HG03108 (cell line): ENCODE results near the gene FAU.
"Not testable (repeated sequence)": the region's sequence is repeated elsewhere in the genome, so short reads cannot be mapped to it uniquely, and the experiment has no call there.

Experiments used
- ATAC-seq: cut with Tn5 transposase; IDR thresholded peaks from one replicate; pipeline ENCODE4 v1.9.1; 2021; ENCODE audit warnings: moderate library complexity; ENCODE audit not compliant: unreplicated experiment

The FAU gene

GRCh38 chr11:65121865-65122696 lies at the start of gene FAU, which contains the start of gene MRPL49:
Gene FAU (minus strand): TSS chr11:65122134. CDS start chr11:65121813, 321 bp downstream.
Gene MRPL49 (plus strand): TSS chr11:65122321. CDS start chr11:65122347, 26 bp downstream.
- ATAC-seq = peak; percentile 67

- ATAC-seq = no peak
Observed at GRCh38 chr11:65170058-65170534, 48.2 kb upstream of the FAU start, which contains the start of gene SPDYC. Gene SPDYC (plus strand): TSS chr11:65170233. CDS start chr11:65171358, 1,125 bp downstream.

GRCh38 chr11:65169164-65169641 lies 47.3 kb upstream of the FAU start:
- ATAC-seq = no peak

- no peak for ATAC-seq
Observed at GRCh38 chr11:65167656-65168055, 45.7 kb upstream of the FAU start.

DNA sequence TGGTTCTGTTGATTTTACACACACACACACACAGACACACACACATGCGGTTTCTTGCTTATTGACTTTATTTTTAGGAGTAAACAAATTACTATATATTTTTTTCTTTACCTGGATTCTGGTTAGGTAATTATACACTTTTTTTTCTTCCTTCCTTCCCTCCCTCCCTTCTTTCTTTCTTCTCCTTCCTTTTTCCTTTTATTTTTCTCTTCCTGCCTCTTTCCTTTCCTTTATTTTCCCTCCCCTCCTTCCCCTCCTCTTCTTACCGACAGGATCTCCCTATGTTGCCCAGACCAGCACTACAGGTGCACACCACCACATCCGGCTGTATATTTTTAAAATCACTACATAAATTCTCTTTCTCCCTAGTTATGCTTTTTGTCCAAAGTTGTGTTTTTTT lies 45.0 kb upstream of the FAU start:
- ATAC-seq = no peak

- ATAC-seq = no peak
Observed at GRCh38 chr11:65165410-65166317, 43.7 kb upstream of the FAU start.

GRCh38 chr11:65163684-65164083 lies 41.8 kb upstream of the FAU start:
- ATAC-seq = no peak

DNA sequence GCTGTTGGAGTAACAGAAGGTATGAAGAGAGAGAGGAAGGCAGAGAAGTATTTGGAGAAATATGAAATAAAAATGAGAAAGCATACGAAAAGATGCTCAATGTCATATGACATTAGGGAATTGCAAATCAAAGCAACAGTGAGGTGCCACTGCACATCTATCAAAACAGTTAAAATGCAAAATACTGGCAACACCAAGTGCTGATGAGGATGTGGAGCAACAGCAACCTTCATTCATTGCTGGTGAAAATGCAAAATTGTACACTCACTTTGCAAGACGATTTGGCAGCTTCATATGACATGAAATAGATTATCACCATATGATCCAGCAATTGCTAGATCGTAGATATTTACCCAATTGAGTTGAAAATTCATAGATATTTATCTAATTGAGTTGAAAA lies 38.7 kb upstream of the FAU start:
- ATAC-seq = no peak

DNA sequence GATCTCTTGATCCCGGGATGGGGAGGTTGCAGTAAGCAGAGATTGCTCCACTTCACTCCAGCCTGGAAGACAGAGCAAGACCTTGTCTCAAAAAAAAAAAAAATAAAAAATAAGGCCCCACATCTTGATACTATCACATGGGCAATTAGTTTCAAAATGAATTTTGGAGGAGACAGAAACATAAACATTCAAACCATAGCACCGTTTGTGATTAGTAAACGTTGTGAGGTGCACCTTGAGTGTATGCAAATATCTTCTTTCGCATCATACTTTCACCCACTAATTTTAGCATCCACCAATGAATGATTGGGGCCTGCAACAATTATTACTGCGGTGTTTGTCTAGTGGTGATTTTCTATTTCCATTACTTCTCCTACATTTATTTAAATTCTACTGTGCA lies 37.1 kb upstream of the FAU start:
- no peak for ATAC-seq

- ATAC-seq = no peak
Observed at GRCh38 chr11:65157336-65157735, 35.4 kb upstream of the FAU start.

GRCh38 chr11:65156926-65157325 lies 35.0 kb upstream of the FAU start:
- no peak for ATAC-seq

DNA sequence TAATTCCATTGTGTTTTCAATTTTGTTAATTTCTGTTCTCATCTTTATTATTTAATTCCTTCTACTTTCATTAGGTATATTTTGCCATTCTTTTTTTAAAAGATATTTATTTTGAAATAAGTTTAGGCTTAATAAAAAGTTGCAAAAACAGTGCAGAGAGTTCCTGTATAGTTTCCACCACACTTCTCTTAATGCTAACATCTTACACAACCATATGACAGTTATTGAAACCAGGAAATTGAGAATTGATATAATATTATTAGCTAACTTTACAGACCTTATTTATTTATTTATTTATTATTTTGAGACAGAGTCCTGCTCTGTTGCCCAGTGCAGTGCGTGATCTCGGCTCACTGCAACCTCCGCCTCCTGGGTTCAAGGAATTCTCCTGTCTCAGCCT lies 34.3 kb upstream of the FAU start:
- no peak for ATAC-seq

GRCh38 chr11:65152122-65152521 lies 30.2 kb upstream of the FAU start:
- ATAC-seq = no peak

- no peak for ATAC-seq
Observed at GRCh38 chr11:65151331-65151899, 29.5 kb upstream of the FAU start.

GRCh38 chr11:65150509-65151299 lies 28.8 kb upstream of the FAU start:
- ATAC-seq = peak; percentile 53

DNA sequence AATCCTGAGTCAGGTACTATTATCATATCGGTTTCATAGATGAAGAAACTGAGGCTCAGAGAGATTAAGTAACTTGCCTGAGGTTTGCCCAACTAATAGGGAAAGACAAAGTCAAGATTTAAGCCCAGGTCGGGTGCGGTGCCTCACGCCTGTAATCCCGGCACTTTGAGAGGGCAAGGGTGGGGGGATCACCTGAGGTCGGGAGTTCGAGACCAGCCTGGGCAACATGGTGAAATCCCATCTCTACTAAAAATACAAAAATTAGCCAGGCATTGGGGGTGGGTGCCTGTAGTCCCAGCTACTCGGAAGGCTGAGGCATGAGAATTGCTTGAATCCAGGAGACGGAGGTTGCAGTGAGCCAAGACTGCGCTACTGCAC lies 28.2 kb upstream of the FAU start:
- not testable (repeated sequence) for ATAC-seq

GRCh38 chr11:65148657-65149056 lies 26.7 kb upstream of the FAU start:
- ATAC-seq = no peak

- ATAC-seq = no peak
Observed at GRCh38 chr11:65147352-65148075, 25.6 kb upstream of the FAU start.

- no peak for ATAC-seq
Observed at GRCh38 chr11:65141896-65142494, 20.1 kb upstream of the FAU start.
